Neural cell (in vitro differentiated cells): Measurements from ENCODE around the gene MYO10.

Experiments used
- EZH2 ChIP-seq: fragments of 200-600, 300-800 bp; shearing (Covaris generic), sonication (generic); IDR thresholded peaks from 2 replicates; pipeline ENCODE4 v1.6.1; 2014; ENCODE audit warnings: antibody characterized with exemption, low read length, borderline replicate concordance, mild to moderate bottlenecking; ENCODE audit not compliant: insufficient read depth, poor library complexity, severe bottlenecking
- TAF1 ChIP-seq: IDR thresholded peaks from 2 replicates; pipeline ENCODE4 v1.6.1; 2012; ENCODE audit warnings: low read depth
- TF ChIP-seq, protein P1 (sequence below): fragments of 450-650 bp; IDR thresholded peaks from 2 replicates; pipeline ENCODE4 v1.5.1; 2014; ENCODE audit warnings: antibody characterized with exemption, mild to moderate bottlenecking, moderate library complexity; ENCODE audit not compliant: poor library complexity, severe bottlenecking

DNA sequence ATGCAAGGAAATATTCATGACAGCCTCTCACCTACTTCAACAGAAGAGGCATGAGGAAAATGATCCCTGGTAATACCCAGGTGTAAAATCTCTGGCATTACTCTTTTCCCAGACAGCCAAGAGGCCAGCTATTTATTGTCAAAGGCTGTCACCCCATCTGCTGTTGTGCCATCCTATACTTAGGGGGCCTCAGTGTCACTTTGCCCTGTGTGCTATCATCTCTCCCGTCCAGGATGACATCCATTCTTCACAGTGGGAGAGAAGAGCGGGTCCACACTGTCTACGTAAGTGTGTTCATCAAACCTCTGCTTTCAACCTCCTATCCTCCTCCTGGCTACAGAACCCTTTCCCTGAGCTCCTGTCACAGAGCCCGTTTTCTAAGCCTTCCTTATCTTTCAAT is 82.6 kb downstream of the MYO10 start:
- TF ChIP-seq EZH2 (no peak), TAF1 (no peak)
- TF ChIP-seq, protein P1, sequence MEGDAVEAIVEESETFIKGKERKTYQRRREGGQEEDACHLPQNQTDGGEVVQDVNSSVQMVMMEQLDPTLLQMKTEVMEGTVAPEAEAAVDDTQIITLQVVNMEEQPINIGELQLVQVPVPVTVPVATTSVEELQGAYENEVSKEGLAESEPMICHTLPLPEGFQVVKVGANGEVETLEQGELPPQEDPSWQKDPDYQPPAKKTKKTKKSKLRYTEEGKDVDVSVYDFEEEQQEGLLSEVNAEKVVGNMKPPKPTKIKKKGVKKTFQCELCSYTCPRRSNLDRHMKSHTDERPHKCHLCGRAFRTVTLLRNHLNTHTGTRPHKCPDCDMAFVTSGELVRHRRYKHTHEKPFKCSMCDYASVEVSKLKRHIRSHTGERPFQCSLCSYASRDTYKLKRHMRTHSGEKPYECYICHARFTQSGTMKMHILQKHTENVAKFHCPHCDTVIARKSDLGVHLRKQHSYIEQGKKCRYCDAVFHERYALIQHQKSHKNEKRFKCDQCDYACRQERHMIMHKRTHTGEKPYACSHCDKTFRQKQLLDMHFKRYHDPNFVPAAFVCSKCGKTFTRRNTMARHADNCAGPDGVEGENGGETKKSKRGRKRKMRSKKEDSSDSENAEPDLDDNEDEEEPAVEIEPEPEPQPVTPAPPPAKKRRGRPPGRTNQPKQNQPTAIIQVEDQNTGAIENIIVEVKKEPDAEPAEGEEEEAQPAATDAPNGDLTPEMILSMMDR: no peak
